ENCODE measurements around the gene TOMT. TPM values are rescaled to one million over a fixed set of nuclear protein-coding genes. Genes with fewer than 3 reads are reported as not detected.

The TOMT gene
- total RNA-seq, 1 experiment from 2014 or later, result not detected

- TF ChIP-seq EZH2phosphoT487 (IDR thresholded peaks at IDR 0.05; ENCODE audit: borderline replicate concordance, low read length), result no peak
- TF ChIP-seq EZH2 (IDR thresholded peaks at IDR 0.05; ENCODE audit: low read length, unreplicated experiment), result no peak
- TF ChIP-seq CTCF (conservative IDR thresholded peaks at IDR 0.05; ENCODE audit: low read depth, low read length), result no peak
- intact Hi-C loops (cut with micrococcal nuclease), result loop anchor here (1.0 to 2.0 kb wide), 4 partner anchors 10 to 110 kb away; partner anchors contain the start of genes LAMTOR1, LRRC51 and NUMA1
Measured at GRCh38 chr11:72112978-72113808, 7.5 kb downstream of the TOMT start.

GRCh38 chr11:72114570-72114969 is 8.8 kb downstream of the TOMT start:
- Histone ChIP-seq H2AFZ (ENCODE audit: low read length) (no peak overlapping the region), H3K79me2 (ENCODE audit: low read length) (no peaks in the 10 kb centered on the region), H3K27me3 (ENCODE audit: low read length) (no peaks in the 10 kb centered on the region), H3K36me3 (ENCODE audit: low read depth, low read length) (no peaks in the 10 kb centered on the region; the same call in 1 of the 2 replicates), H4K20me1 (ENCODE audit: low read length) (no peaks in the 10 kb centered on the region), H3K27ac (ENCODE audit: low read length) (no peak overlapping the region), H3K4me3 (ENCODE audit: low read length) (no peak overlapping the region), H3F3A (ENCODE audit: low read length, unreplicated experiment) (no peaks in the 10 kb centered on the region), H3K9me2 (replicated peaks; ENCODE audit: low read length) (no peaks in the 10 kb centered on the region), H3K4me1 (ENCODE audit: insufficient read depth, low read length) (peaks cover 17% of the 10 kb centered on the region), H3K9ac (ENCODE audit: low read length) (no peak overlapping the region), H3K4me2 (ENCODE audit: low read length) (no peak overlapping the region), H3K9me3 (ENCODE audit: low read length) (no peaks in the 10 kb centered on the region)
- no peak for DNase-seq
- ATAC-seq, result no peak
- intact Hi-C loops (cut with micrococcal nuclease), result no loop called here
- CTCF ChIA-PET, result no interaction called here
- BruUV-seq (replicated peaks), result no TSS peak
- POLR2A ChIA-PET (ENCODE audit: unreplicated experiment), result no interaction called here
- TF ChIP-seq EZH2 (IDR thresholded peaks at IDR 0.05; ENCODE audit: low read length, unreplicated experiment) (no peak), EZH2phosphoT487 (IDR thresholded peaks at IDR 0.05; ENCODE audit: borderline replicate concordance, low read length) (no peak), CTCF (conservative IDR thresholded peaks at IDR 0.05; ENCODE audit: low read depth, low read length) (no peak)

More at GRCh38 chr11:72112978-72113808, 7.5 kb downstream of the TOMT start:
- peak overlapping the region; percentile 88 for H3K27ac ChIP-seq (ENCODE audit: low read length)
- no peaks in the 10 kb centered on the region for H3K9me3 ChIP-seq (ENCODE audit: low read length)
- no peak for ATAC-seq
- H3K4me2 ChIP-seq (ENCODE audit: low read length), result peak overlapping the region; percentile 72
- H3K4me3 ChIP-seq (ENCODE audit: low read length), result peak overlapping the region; percentile 69
- ChIA-PET POLR2A (ENCODE audit: unreplicated experiment) (no interaction called here), CTCF (no interaction called here)
- BruUV-seq (replicated peaks), result TSS peak; percentile 99
- no peaks in the 10 kb centered on the region for H3K9me2 ChIP-seq (replicated peaks; ENCODE audit: low read length)
- H3F3A ChIP-seq (ENCODE audit: low read length, unreplicated experiment), result no peaks in the 10 kb centered on the region
- peak overlapping the region; percentile 73 for H2AFZ ChIP-seq (ENCODE audit: low read length)
- H3K9ac ChIP-seq (ENCODE audit: low read length), result peak overlapping the region; percentile 93
- no peaks in the 10 kb centered on the region for H3K27me3 ChIP-seq (ENCODE audit: low read length)
- H4K20me1 ChIP-seq (ENCODE audit: low read length), result no peaks in the 10 kb centered on the region
- peaks cover 17% of the 10 kb centered on the region for H3K4me1 ChIP-seq (ENCODE audit: insufficient read depth, low read length)
- no peaks in the 10 kb centered on the region for H3K79me2 ChIP-seq (ENCODE audit: low read length)
- no peak for DNase-seq
- no peaks in the 10 kb centered on the region; the same call in 1 of the 2 replicates for H3K36me3 ChIP-seq (ENCODE audit: low read depth, low read length)
